Measurements from ENCODE around the gene EEF2K.
"Not testable (repeated sequence)": the region's sequence is repeated elsewhere in the genome, so short reads cannot be mapped to it uniquely, and the experiment has no call there.

EEF2K gene

GRCh38 chr16:22188267-22188594, 17.8 kb upstream of the EEF2K start:
- in situ Hi-C loops (cut with HindIII; ENCODE audit: low pct_ligation_motif_present, low pct_unique_long_range_greater_than_20kb, low sequenced_read_pairs), result loop anchor here (25.0 kb wide), 2 partner anchors 101 to 176 kb away; partner anchors contain the start of genes MOSMO, PDZD9 and VWA3A
- no peak for DNase-seq

DNA sequence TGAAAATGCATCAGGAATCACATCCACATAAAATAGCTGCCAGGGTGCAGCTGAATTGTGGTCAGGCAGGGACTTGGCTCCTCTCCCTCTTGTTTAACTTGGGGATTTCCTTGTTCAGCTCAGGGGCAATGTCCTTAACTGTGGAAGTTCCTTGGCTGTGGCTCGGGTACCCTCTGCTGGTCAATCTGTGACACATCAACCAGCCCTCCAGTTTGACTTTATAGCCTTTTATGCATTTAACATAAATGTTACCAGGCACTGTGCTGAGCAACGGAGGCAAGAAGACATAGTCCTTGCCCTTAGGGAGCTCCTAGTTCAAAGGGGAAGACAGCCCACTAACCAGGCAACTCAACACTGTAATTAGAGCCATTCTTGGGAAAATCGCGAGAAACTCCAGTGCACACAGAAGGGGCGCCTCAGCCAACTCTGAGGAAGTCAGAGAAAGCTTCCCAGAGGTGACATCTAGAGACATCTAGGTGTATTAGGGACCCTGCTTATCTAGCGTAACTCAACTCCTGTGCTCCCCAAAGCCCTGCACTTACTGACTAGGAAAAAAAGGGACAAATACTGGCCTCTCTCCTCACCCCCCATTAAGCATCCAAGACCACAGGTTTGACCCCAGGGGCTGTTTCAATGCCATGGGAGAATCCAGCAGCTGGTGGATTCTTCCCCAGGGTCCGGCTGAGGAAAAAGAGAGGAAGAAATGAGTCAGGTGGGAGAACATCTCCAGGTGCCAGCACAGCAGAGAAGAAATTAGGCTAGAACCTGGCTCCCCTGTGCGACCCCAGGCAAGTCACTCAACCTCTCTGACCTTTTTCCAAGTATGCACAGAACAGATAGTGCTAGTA, 17.3 kb upstream of the EEF2K start:
- DNase-seq, result peak; percentile 96
- in situ Hi-C loops (cut with HindIII; ENCODE audit: low pct_ligation_motif_present, low pct_unique_long_range_greater_than_20kb, low sequenced_read_pairs), result loop anchor here (25.0 kb wide), 2 partner anchors 102 to 177 kb away; partner anchors contain the start of genes MOSMO, PDZD9 and VWA3A

- DNase-seq, result peak; percentile 22
- in situ Hi-C loops (cut with HindIII; ENCODE audit: low pct_ligation_motif_present, low pct_unique_long_range_greater_than_20kb, low sequenced_read_pairs), result loop anchor here (25.0 kb wide), 2 partner anchors 102 to 177 kb away; partner anchors contain the start of genes MOSMO, PDZD9 and VWA3A
Observed at GRCh38 chr16:22189473-22190080, 16.5 kb upstream of the EEF2K start.

DNA sequence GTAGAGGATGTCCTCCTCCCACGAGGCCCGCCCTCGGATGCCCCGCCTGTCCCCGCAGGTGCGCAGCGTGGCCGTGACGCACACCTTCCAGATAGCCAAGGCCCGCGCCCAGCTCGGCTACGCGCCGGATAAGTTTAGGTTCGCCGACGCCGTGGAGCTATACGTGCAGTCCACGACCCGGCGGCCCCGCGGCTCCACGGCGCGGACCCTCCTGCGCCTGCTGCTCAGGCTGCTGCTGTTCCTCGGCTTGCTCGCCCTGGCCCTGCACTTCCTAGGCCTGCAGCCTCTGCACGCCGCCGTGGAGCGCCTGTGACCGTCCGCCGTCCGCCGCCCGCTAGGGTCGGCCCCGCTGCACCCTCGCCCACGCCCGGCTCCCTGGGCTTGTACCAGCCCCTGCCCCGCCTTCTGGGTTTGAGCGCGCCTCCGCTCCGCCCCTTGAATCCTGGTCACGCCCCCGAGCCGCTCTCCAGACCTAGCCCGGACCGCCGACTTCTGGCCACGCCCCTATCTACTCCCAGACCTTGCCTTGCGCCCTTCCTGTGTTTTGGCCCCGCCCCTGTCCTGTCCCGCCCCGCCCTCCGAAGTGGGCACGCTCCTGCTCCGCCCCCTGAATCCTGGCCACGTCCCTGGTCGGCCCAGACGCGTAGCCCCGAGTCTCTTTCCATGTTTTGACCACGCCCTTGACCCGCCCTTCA, 15.8 kb upstream of the EEF2K start:
- in situ Hi-C loops (cut with HindIII; ENCODE audit: low pct_ligation_motif_present, low pct_unique_long_range_greater_than_20kb, low sequenced_read_pairs), result loop anchor here (25.0 kb wide), 2 partner anchors 103 to 178 kb away; partner anchors contain the start of genes MOSMO, PDZD9 and VWA3A
- DNase-seq, result peak; percentile 99

GRCh38 chr16:22190776-22191531, 15.1 kb upstream of the EEF2K start:
- in situ Hi-C loops (cut with HindIII; ENCODE audit: low pct_ligation_motif_present, low pct_unique_long_range_greater_than_20kb, low sequenced_read_pairs), result loop anchor here (25.0 kb wide), 2 partner anchors 104 to 179 kb away; partner anchors contain the start of genes MOSMO, PDZD9 and VWA3A
- DNase-seq, result peak; percentile 98

DNA sequence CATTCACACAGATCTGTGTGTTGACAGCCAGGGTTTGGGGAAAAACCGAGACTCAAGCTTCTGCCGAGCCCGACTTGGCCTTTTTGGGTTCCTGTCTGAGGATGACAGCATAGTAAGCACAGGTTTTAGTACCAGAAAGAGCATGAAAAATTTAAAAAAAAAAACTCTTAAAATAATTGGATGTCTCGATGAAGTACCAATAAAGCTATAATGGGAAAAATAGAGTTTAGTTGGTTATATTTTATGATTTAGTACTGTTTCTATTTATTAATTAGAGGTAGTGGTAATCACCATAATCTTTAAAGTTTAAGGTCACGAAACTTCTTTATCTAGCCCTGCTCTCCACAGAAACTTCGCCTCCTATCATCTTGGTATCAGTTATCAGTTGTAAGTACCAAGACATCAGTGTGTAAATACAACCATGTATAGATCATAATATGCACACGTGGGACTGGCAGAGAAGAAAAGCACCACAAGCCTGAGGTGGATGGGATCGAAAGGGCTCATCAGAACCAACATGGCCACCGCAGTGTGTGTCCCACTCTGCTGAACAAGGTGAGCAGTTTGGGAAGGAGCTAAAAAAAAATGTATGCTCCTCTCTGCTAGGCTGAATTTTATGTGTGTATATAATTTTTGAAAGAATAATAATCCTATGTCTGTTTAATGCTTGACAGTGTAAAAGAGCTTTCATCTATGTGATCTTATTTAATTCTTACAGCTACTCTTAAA, 14.4 kb upstream of the EEF2K start:
- in situ Hi-C loops (cut with HindIII; ENCODE audit: low pct_ligation_motif_present, low pct_unique_long_range_greater_than_20kb, low sequenced_read_pairs), result loop anchor here (25.0 kb wide), 2 partner anchors 104 to 179 kb away; partner anchors contain the start of genes MOSMO, PDZD9 and VWA3A
- no peak for DNase-seq

GRCh38 chr16:22192261-22193062, 13.6 kb upstream of the EEF2K start:
- DNase-seq, result no peak
- in situ Hi-C loops (cut with HindIII; ENCODE audit: low pct_ligation_motif_present, low pct_unique_long_range_greater_than_20kb, low sequenced_read_pairs), result loop anchor here (25.0 kb wide), 2 partner anchors 105 to 180 kb away; partner anchors contain the start of genes MOSMO, PDZD9 and VWA3A

DNA sequence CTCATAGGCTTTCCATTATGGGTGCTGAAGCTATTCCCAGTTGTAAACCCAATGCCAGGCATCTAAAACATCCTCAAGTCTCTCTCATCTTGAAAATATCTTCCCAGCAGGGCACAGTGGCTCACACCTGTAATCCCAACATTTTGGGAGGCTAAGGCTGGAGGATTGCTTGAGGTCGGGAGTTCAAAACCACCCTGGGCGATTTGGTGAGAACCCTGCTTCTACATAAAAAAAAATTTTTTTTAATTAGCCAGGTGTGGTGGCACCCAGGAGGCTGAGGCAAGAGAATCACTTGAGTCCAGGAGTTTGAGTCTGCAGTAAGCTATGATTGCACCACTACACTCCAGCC, 13.0 kb upstream of the EEF2K start:
- in situ Hi-C loops (cut with HindIII; ENCODE audit: low pct_ligation_motif_present, low pct_unique_long_range_greater_than_20kb, low sequenced_read_pairs), result loop anchor here (25.0 kb wide), 2 partner anchors 106 to 181 kb away; partner anchors contain the start of genes MOSMO, PDZD9 and VWA3A

GRCh38 chr16:22194707-22195444, 11.2 kb upstream of the EEF2K start:
- DNase-seq, result no peak
- in situ Hi-C loops (cut with HindIII; ENCODE audit: low pct_ligation_motif_present, low pct_unique_long_range_greater_than_20kb, low sequenced_read_pairs), result loop anchor here (25.0 kb wide), 2 partner anchors 108 to 183 kb away; partner anchors contain the start of genes MOSMO, PDZD9 and VWA3A

More for the DNA sequence above, 13.0 kb upstream of the EEF2K start:
- no peak for DNase-seq

DNA sequence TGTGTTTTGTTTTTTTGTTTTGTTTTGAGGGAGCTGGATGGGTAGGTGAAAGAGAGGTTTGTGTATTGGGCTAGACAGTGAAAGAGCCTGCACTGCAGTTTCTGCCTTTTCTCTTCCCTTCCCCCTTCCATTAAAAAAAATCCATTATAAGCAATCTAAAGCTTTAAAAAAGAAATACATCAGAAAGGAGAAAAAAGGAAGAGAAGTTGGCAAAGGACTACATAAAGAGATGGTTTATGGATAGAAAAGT, 10.7 kb upstream of the EEF2K start:
- in situ Hi-C loops (cut with HindIII; ENCODE audit: low pct_ligation_motif_present, low pct_unique_long_range_greater_than_20kb, low sequenced_read_pairs), result loop anchor here (25.0 kb wide), 2 partner anchors 108 to 183 kb away; partner anchors contain the start of genes MOSMO, PDZD9 and VWA3A

GRCh38 chr16:22195695-22196558, 10.2 kb upstream of the EEF2K start:
- DNase-seq, result peak; percentile 90
- in situ Hi-C loops (cut with HindIII; ENCODE audit: low pct_ligation_motif_present, low pct_unique_long_range_greater_than_20kb, low sequenced_read_pairs), result loop anchor here (25.0 kb wide), 2 partner anchors 109 to 184 kb away; partner anchors contain the start of genes MOSMO, PDZD9 and VWA3A

More for the DNA sequence above, 10.7 kb upstream of the EEF2K start:
- no peak for DNase-seq

- DNase-seq, result not testable (repeated sequence)
- in situ Hi-C loops (cut with HindIII; ENCODE audit: low pct_ligation_motif_present, low pct_unique_long_range_greater_than_20kb, low sequenced_read_pairs), result loop anchor here (25.0 kb wide), 2 partner anchors 109 to 184 kb away; partner anchors contain the start of genes MOSMO, PDZD9 and VWA3A
Observed at GRCh38 chr16:22196559-22197168, 9.4 kb upstream of the EEF2K start.

DNA sequence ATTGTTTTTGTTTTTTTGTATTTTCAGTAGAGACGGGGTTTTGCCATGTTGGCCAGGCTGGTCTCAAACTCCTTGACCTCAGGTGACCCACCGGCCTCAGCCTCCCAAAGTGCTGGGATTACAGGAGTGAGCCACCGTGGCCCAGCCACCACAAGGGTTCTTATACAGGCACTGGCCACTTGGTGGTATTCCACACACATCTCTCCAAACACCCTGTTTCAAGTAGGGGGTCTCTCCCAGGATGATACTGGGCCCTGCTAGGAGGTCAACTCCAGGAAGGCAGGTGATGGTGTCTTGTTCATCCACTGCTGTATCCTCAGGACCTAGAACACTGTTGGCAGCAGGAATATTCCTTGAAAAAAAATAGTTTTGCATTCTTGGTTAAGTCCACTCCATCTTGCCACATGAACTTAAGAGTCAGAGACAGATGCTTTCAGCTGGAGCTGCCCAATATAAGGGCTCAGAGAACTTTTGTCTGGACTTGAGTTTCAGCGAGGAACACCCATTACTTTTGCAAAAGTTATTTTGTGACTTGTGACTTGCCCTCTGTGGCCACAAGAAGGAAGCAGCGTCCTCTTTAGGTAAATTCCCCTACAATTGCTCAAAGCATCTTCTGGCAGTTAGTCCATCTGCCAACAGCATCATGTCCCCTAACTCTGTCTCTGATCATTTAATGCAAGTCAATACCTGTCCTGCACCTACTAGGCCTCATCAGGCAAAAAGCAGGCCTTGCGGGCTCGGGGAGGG, 7.4 kb upstream of the EEF2K start:
- in situ Hi-C loops (cut with HindIII; ENCODE audit: low pct_ligation_motif_present, low pct_unique_long_range_greater_than_20kb, low sequenced_read_pairs), result loop anchor here (25.0 kb wide), 2 partner anchors 111 to 186 kb away; partner anchors contain the start of genes MOSMO, PDZD9 and VWA3A
- DNase-seq, result peak; percentile 19

DNA sequence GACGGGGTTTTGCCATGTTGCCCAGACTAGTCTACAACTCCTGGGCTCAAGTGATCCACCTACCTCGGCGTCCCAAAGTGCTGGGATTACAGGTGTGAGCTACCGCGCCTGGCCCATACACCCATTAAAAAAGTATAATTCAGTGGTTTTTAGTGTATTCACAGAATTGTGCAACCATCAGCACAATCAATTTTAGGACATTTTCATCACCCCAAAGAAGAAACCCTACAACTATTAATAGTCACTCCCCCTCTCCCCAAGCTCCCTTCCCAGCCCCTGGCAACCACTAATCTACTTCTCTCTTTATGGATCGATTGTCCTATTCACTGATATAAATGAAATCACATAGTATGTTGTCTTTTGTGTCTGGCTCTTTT, 3.8 kb upstream of the EEF2K start:
- in situ Hi-C loops (cut with HindIII; ENCODE audit: low pct_ligation_motif_present, low pct_unique_long_range_greater_than_20kb, low sequenced_read_pairs), result no loop called here
- no peak for DNase-seq
